ENCODE measurements around the gene FAM24A.
"Not testable (repeated sequence)": the region's sequence is repeated elsewhere in the genome, so short reads cannot be mapped to it uniquely, and the experiment has no call there.

The FAM24A gene

GRCh38 chr10:122910310-122910709 is at the start of gene FAM24A:
Gene FAM24A, plus strand, starts transcription at chr10:122910610. Its CDS starts 1,025 bp downstream, at chr10:122911635.
- no peak for DNase-seq (ENCODE audit: low read depth in 1 of 2, low spot score in 1 of 2)

GRCh38 chr10:122861711-122862161 is 48.7 kb upstream of the FAM24A start:
- no peak for DNase-seq (ENCODE audit: low read depth in 1 of 2, low spot score in 1 of 2)

GRCh38 chr10:122863216-122864193 is 46.9 kb upstream of the FAM24A start:
- no peak for DNase-seq (ENCODE audit: low read depth in 1 of 2, low spot score in 1 of 2)

GRCh38 chr10:122864194-122864592 is 46.2 kb upstream of the FAM24A start:
- no peak for DNase-seq (ENCODE audit: low read depth in 1 of 2, low spot score in 1 of 2)

GRCh38 chr10:122864901-122865300 is 45.5 kb upstream of the FAM24A start:
- no peak for DNase-seq (ENCODE audit: low read depth in 1 of 2, low spot score in 1 of 2)

- not testable (repeated sequence) for DNase-seq (ENCODE audit: low read depth in 1 of 2, low spot score in 1 of 2)
Observed at GRCh38 chr10:122866757-122867482, 43.5 kb upstream of the FAM24A start.

GRCh38 chr10:122868768-122869167 is 41.6 kb upstream of the FAM24A start:
- not testable (repeated sequence) for DNase-seq (ENCODE audit: low read depth in 1 of 2, low spot score in 1 of 2)

- DNase-seq (ENCODE audit: low read depth in 1 of 2, low spot score in 1 of 2): not testable (repeated sequence)
Observed at GRCh38 chr10:122871947-122872346, 38.5 kb upstream of the FAM24A start.

- no peak for DNase-seq (ENCODE audit: low read depth in 1 of 2, low spot score in 1 of 2)
Observed at GRCh38 chr10:122875843-122876466, 34.5 kb upstream of the FAM24A start.

GRCh38 chr10:122876467-122876855 is 33.9 kb upstream of the FAM24A start:
- DNase-seq (ENCODE audit: low read depth in 1 of 2, low spot score in 1 of 2): no peak

GRCh38 chr10:122877264-122877663 is 33.1 kb upstream of the FAM24A start:
- DNase-seq (ENCODE audit: low read depth in 1 of 2, low spot score in 1 of 2): no peak

- DNase-seq (ENCODE audit: low read depth in 1 of 2, low spot score in 1 of 2): no peak
Observed at GRCh38 chr10:122878799-122879338, 31.5 kb upstream of the FAM24A start.

- DNase-seq (ENCODE audit: low read depth in 1 of 2, low spot score in 1 of 2): peak; percentile 79 to 91
Observed at GRCh38 chr10:122879339-122880273, 30.8 kb upstream of the FAM24A start, which contains the start of gene FAM24B. Gene FAM24B, minus strand, starts transcription at chr10:122879581. Its CDS starts 29,066 bp downstream, at chr10:122850515.

GRCh38 chr10:122882766-122883165 is 27.6 kb upstream of the FAM24A start:
- no peak for DNase-seq (ENCODE audit: low read depth in 1 of 2, low spot score in 1 of 2)

GRCh38 chr10:122884166-122884565 is 26.2 kb upstream of the FAM24A start:
- no peak for DNase-seq (ENCODE audit: low read depth in 1 of 2, low spot score in 1 of 2)

- no peak for DNase-seq (ENCODE audit: low read depth in 1 of 2, low spot score in 1 of 2)
Observed at GRCh38 chr10:122894261-122894944, 16.0 kb upstream of the FAM24A start.

GRCh38 chr10:122903861-122904260 is 6.5 kb upstream of the FAM24A start:
- not testable (repeated sequence) for DNase-seq (ENCODE audit: low read depth in 1 of 2, low spot score in 1 of 2)

- DNase-seq (ENCODE audit: low read depth in 1 of 2, low spot score in 1 of 2): peak; percentile 15 to 34
Observed at GRCh38 chr10:122911889-122912484, 1.6 kb downstream of the FAM24A start.

- no peak for DNase-seq (ENCODE audit: low read depth in 1 of 2, low spot score in 1 of 2)
Observed at GRCh38 chr10:122915700-122916099, 5.3 kb downstream of the FAM24A start.
